ENCODE results near the gene STAT3.
"Not testable (repeated sequence)": the region's sequence is repeated elsewhere in the genome, so short reads cannot be mapped to it uniquely, and the experiment has no call there.

Gene STAT3

GRCh38 chr17:42388381-42389134 is at the start of gene STAT3:
Gene STAT3 (minus strand): TSS chr17:42388442. CDS start chr17:42348516, 39,926 bp downstream.
- DNase-seq = peak; percentile 100

- no peak for DNase-seq
Measured at GRCh38 chr17:42436391-42436790, 48.1 kb upstream of the STAT3 start.

GRCh38 chr17:42431758-42432161 is 43.5 kb upstream of the STAT3 start:
- DNase-seq = no peak

GRCh38 chr17:42429726-42430447 is 41.6 kb upstream of the STAT3 start:
- DNase-seq = no peak

- no peak for DNase-seq
Measured at GRCh38 chr17:42428141-42428944, 40.1 kb upstream of the STAT3 start.

GRCh38 chr17:42424991-42425610 is 36.9 kb upstream of the STAT3 start:
- no peak for DNase-seq

GRCh38 chr17:42423766-42424165 is 35.5 kb upstream of the STAT3 start:
- DNase-seq = no peak

GRCh38 chr17:42422958-42423712 is 34.9 kb upstream of the STAT3 start, which contains the start of gene CAVIN1:
Gene CAVIN1 (minus strand): TSS chr17:42423256. CDS start chr17:42423097, 159 bp downstream.
- peak; percentile 70 for DNase-seq

- peak; percentile 69 for DNase-seq
Measured at GRCh38 chr17:42422412-42422957, 34.2 kb upstream of the STAT3 start.

GRCh38 chr17:42421507-42422338 is 33.5 kb upstream of the STAT3 start:
- no peak for DNase-seq

GRCh38 chr17:42421136-42421506 is 32.9 kb upstream of the STAT3 start:
- DNase-seq = no peak

- not testable (repeated sequence) for DNase-seq
Measured at GRCh38 chr17:42417981-42418380, 29.7 kb upstream of the STAT3 start.

- peak; percentile 82 for DNase-seq
Measured at GRCh38 chr17:42414704-42415409, 26.6 kb upstream of the STAT3 start.

- DNase-seq = no peak
Measured at GRCh38 chr17:42413464-42414040, 25.3 kb upstream of the STAT3 start.

- no peak for DNase-seq
Measured at GRCh38 chr17:42411905-42412679, 23.9 kb upstream of the STAT3 start.

- DNase-seq = no peak
Measured at GRCh38 chr17:42411361-42411760, 23.1 kb upstream of the STAT3 start.

- DNase-seq = no peak
Measured at GRCh38 chr17:42410319-42410685, 22.1 kb upstream of the STAT3 start.

- DNase-seq = no peak
Measured at GRCh38 chr17:42409523-42410318, 21.5 kb upstream of the STAT3 start.
